ENCODE data around the gene GALNT6.
A peak's percentile ranks its signal among the peaks of the same experiment; 100 is the strongest.

The GALNT6 gene

DNA sequence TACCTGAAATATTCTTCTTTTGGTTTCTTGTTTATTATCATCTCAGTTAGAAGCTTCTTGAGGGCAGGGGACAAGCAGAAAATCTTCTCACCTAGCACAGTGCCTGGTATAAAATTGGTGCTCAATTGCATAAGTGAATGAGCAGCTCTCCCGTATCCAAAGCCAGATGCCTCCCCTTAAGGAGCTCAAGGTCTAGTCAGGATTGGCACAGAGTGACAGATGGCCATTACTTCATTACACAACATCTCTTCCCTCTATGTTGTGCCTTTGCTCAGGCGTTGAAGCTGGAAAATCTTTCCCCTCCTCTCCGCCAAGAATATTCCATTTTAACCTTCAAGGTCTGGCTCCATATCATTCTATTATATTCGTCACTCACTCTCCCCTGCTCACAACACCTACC, 37.0 kb upstream of the GALNT6 start:
- Histone ChIP-seq H3K4me2 (ENCODE audit: low read length) (no peak overlapping the region), H3K79me2 (ENCODE audit: low read length) (no peaks in the 10 kb centered on the region), H3K4me1 (ENCODE audit: low read length) (peaks cover 29% of the 10 kb centered on the region), H3K9ac (ENCODE audit: low read length) (no peak overlapping the region), H3K36me3 (replicated peaks; ENCODE audit: low read depth, low read length) (no peaks in the 10 kb centered on the region), H3K4me3 (ENCODE audit: low read length) (no peak overlapping the region), H2AFZ (ENCODE audit: low read depth, low read length) (no peak overlapping the region), H4K20me1 (ENCODE audit: insufficient read depth, low read length) (no peaks in the 10 kb centered on the region), H3K27ac (ENCODE audit: low read length) (no peak overlapping the region), H3K27me3 (ENCODE audit: low read depth, low read length) (no peaks in the 10 kb centered on the region), H3K9me3 (ENCODE audit: insufficient read depth, low read length) (no peaks in the 10 kb centered on the region)
- no peak for TF ChIP-seq CTCF (IDR thresholded peaks at IDR 0.05; ENCODE audit: low read depth, low read length)
- TF ChIP-seq EZH2phosphoT487 (IDR thresholded peaks at IDR 0.05; ENCODE audit: low read depth): no peak

GRCh38 chr12:51424662-51425539, 33.7 kb upstream of the GALNT6 start, which contains the start of gene SLC4A8:
Gene SLC4A8, plus strand, starts transcription at chr12:51424831. Its CDS starts 157 bp downstream, at chr12:51424988.
- peaks cover 22% of the 10 kb centered on the region for H3K4me1 ChIP-seq (ENCODE audit: low read length)
- H2AFZ ChIP-seq (ENCODE audit: low read depth, low read length): peak within 1 kb of the TSS; percentile 55
- peak within 1 kb of the TSS; percentile 86 for H3K4me2 ChIP-seq (ENCODE audit: low read length)
- no peaks in the 10 kb centered on the region for H3K79me2 ChIP-seq (ENCODE audit: low read length)
- H3K4me3 ChIP-seq (ENCODE audit: low read length): peak within 1 kb of the TSS; percentile 86
- H3K9ac ChIP-seq (ENCODE audit: low read length): peak within 1 kb of the TSS; percentile 31; the same call in 1 of the 2 replicates
- no peaks in the 10 kb centered on the region for H3K9me3 ChIP-seq (ENCODE audit: insufficient read depth, low read length)
- TF ChIP-seq CTCF (IDR thresholded peaks at IDR 0.05; ENCODE audit: low read depth, low read length) (peak; percentile 81), EZH2phosphoT487 (IDR thresholded peaks at IDR 0.05; ENCODE audit: low read depth) (no peak)
- no peak within 1 kb of the TSS for H3K27ac ChIP-seq (ENCODE audit: low read length)
- H3K27me3 ChIP-seq (ENCODE audit: low read depth, low read length): no peaks in the 10 kb centered on the region
- H4K20me1 ChIP-seq (ENCODE audit: insufficient read depth, low read length): no peaks in the 10 kb centered on the region
- H3K36me3 ChIP-seq (replicated peaks; ENCODE audit: low read depth, low read length): no peaks in the 10 kb centered on the region

DNA sequence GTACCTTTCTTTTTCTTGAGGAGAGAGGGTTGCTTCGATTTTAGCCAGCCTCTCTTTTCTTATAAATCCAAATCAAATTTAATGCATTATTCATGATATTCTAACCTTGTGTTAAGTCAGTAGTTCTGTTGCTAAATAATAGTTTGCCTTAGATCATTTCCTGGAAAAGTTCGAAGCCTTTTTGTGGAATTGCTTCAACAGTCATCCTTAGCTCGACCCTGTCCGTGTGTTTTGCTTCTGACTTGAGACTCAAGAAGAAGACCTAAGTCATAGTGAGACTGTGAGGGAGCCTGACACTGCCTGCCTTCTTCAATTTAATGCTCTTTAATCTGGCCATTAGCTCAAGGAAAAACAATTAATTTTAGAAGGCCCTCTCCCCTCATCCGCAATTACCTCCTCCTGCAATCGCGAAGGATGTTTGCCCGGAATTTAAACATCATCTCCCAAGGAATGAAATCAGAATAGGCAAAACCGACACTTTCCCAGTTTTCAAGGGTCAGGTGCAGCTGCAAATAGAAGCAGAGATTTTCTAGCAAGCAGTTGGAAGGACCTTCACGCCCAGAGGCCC, 33.0 kb upstream of the GALNT6 start:
- H2AFZ ChIP-seq (ENCODE audit: low read depth, low read length): peak overlapping the region; percentile 42; the same call in 1 of the 2 replicates
- TF ChIP-seq EZH2phosphoT487 (IDR thresholded peaks at IDR 0.05; ENCODE audit: low read depth) (no peak), CTCF (IDR thresholded peaks at IDR 0.05; ENCODE audit: low read depth, low read length) (no peak)
- no peaks in the 10 kb centered on the region for H3K36me3 ChIP-seq (replicated peaks; ENCODE audit: low read depth, low read length)
- H3K4me3 ChIP-seq (ENCODE audit: low read length): peak overlapping the region; percentile 86
- H3K9ac ChIP-seq (ENCODE audit: low read length): no peak overlapping the region
- H3K27me3 ChIP-seq (ENCODE audit: low read depth, low read length): no peaks in the 10 kb centered on the region
- no peaks in the 10 kb centered on the region for H3K79me2 ChIP-seq (ENCODE audit: low read length)
- no peaks in the 10 kb centered on the region for H4K20me1 ChIP-seq (ENCODE audit: insufficient read depth, low read length)
- no peak overlapping the region for H3K27ac ChIP-seq (ENCODE audit: low read length)
- peak overlapping the region; percentile 86 for H3K4me2 ChIP-seq (ENCODE audit: low read length)
- H3K9me3 ChIP-seq (ENCODE audit: insufficient read depth, low read length): no peaks in the 10 kb centered on the region
- H3K4me1 ChIP-seq (ENCODE audit: low read length): peaks cover 19% of the 10 kb centered on the region

GRCh38 chr12:51421266-51421884, 30.2 kb upstream of the GALNT6 start:
- Histone ChIP-seq H3K27ac (ENCODE audit: low read length) (no peak overlapping the region), H3K27me3 (ENCODE audit: low read depth, low read length) (no peaks in the 10 kb centered on the region), H3K4me1 (ENCODE audit: low read length) (peaks cover 24% of the 10 kb centered on the region), H4K20me1 (ENCODE audit: insufficient read depth, low read length) (no peaks in the 10 kb centered on the region), H3K79me2 (ENCODE audit: low read length) (no peaks in the 10 kb centered on the region), H3K9ac (ENCODE audit: low read length) (no peak overlapping the region), H3K4me2 (ENCODE audit: low read length) (no peak overlapping the region), H3K4me3 (ENCODE audit: low read length) (no peak overlapping the region), H2AFZ (ENCODE audit: low read depth, low read length) (no peak overlapping the region), H3K9me3 (ENCODE audit: insufficient read depth, low read length) (no peaks in the 10 kb centered on the region), H3K36me3 (replicated peaks; ENCODE audit: low read depth, low read length) (no peaks in the 10 kb centered on the region)
- TF ChIP-seq CTCF (IDR thresholded peaks at IDR 0.05; ENCODE audit: low read depth, low read length) (peak; percentile 77), EZH2phosphoT487 (IDR thresholded peaks at IDR 0.05; ENCODE audit: low read depth) (no peak)

Measured in OCI-LY3 (cell line).